ENCODE results near the gene AKAP8L. TPM values are rescaled to one million over a fixed set of nuclear protein-coding genes. Genes with fewer than 3 reads are reported as not detected.
"Not testable (repeated sequence)": the region's sequence is repeated elsewhere in the genome, so short reads cannot be mapped to it uniquely, and the experiment has no call there.

AKAP8L gene
- total and polyA plus RNA-seq, 9 donors = 52.8 to 84.5 (median 70.1) TPM

GRCh38 chr19:15371786-15372380, 46.9 kb downstream of the AKAP8L start:
- H3K4me1 ChIP-seq (ENCODE audit: control insufficient read depth, insufficient read depth, low read length) = peaks cover 11% of the 10 kb centered on the region
- H3K27ac ChIP-seq (ENCODE audit: low read length) = no peak overlapping the region
- H3K36me3 ChIP-seq (ENCODE audit: control insufficient read depth, insufficient read depth, low read length) = peaks cover 76% of the 10 kb centered on the region
- DNase-seq = no peak
- no peaks in the 10 kb centered on the region for H3K27me3 ChIP-seq (ENCODE audit: control insufficient read depth, insufficient read depth, low read length)
- 86% methylated on average over 17 of the region's 17 CpGs for WGBS (ENCODE audit: insufficient coverage)
- no peaks in the 10 kb centered on the region for H3K9me3 ChIP-seq (replicated peaks; ENCODE audit: control insufficient read depth, low read depth, low read length)
- no peak overlapping the region for H3K4me3 ChIP-seq (ENCODE audit: low read length)

GRCh38 chr19:15371119-15371518, 47.7 kb downstream of the AKAP8L start:
- Histone ChIP-seq H3K4me1 (ENCODE audit: control insufficient read depth, insufficient read depth, low read length) (peaks cover 8% of the 10 kb centered on the region), H3K27ac (ENCODE audit: low read length) (no peak overlapping the region), H3K27me3 (ENCODE audit: control insufficient read depth, insufficient read depth, low read length) (no peaks in the 10 kb centered on the region), H3K36me3 (ENCODE audit: control insufficient read depth, insufficient read depth, low read length) (peaks cover 76% of the 10 kb centered on the region), H3K9me3 (replicated peaks; ENCODE audit: control insufficient read depth, low read depth, low read length) (no peaks in the 10 kb centered on the region), H3K4me3 (ENCODE audit: low read length) (no peak overlapping the region)
- WGBS (ENCODE audit: insufficient coverage) = 98% methylated on average over 6 of the region's 7 CpGs
- no peak for DNase-seq

- Histone ChIP-seq H3K36me3 (ENCODE audit: control insufficient read depth, insufficient read depth, low read length) (peaks cover 83% of the 10 kb centered on the region), H3K27me3 (ENCODE audit: control insufficient read depth, insufficient read depth, low read length) (no peaks in the 10 kb centered on the region), H3K9me3 (replicated peaks; ENCODE audit: control insufficient read depth, low read depth, low read length) (no peaks in the 10 kb centered on the region), H3K27ac (ENCODE audit: low read length) (no peak overlapping the region), H3K4me3 (ENCODE audit: low read length) (no peak overlapping the region), H3K4me1 (ENCODE audit: control insufficient read depth, insufficient read depth, low read length) (peaks cover 3% of the 10 kb centered on the region)
- WGBS (ENCODE audit: insufficient coverage) = 93% methylated on average over 7 of the region's 9 CpGs
- no peak for DNase-seq
Observed at GRCh38 chr19:15369594-15369891, 49.2 kb downstream of the AKAP8L start.

- H3K9me3 ChIP-seq (replicated peaks; ENCODE audit: control insufficient read depth, low read depth, low read length) = no peaks in the 10 kb centered on the region
- DNase-seq = no peak
- no peak overlapping the region for H3K4me3 ChIP-seq (ENCODE audit: low read length)
- WGBS (ENCODE audit: insufficient coverage) = 91% methylated on average over 33 of the region's 35 CpGs
- no peaks in the 10 kb centered on the region for H3K4me1 ChIP-seq (ENCODE audit: control insufficient read depth, insufficient read depth, low read length)
- peaks cover 81% of the 10 kb centered on the region for H3K36me3 ChIP-seq (ENCODE audit: control insufficient read depth, insufficient read depth, low read length)
- no peaks in the 10 kb centered on the region for H3K27me3 ChIP-seq (ENCODE audit: control insufficient read depth, insufficient read depth, low read length)
- no peak overlapping the region for H3K27ac ChIP-seq (ENCODE audit: low read length)
Observed at GRCh38 chr19:15368798-15369593, 49.8 kb downstream of the AKAP8L start.

- no peak for DNase-seq
- Histone ChIP-seq H3K4me1 (ENCODE audit: control insufficient read depth, insufficient read depth, low read length) (no peaks in the 10 kb centered on the region), H3K27me3 (ENCODE audit: control insufficient read depth, insufficient read depth, low read length) (no peaks in the 10 kb centered on the region), H3K36me3 (ENCODE audit: control insufficient read depth, insufficient read depth, low read length) (peaks cover 74% of the 10 kb centered on the region), H3K9me3 (replicated peaks; ENCODE audit: control insufficient read depth, low read depth, low read length) (no peaks in the 10 kb centered on the region), H3K4me3 (ENCODE audit: low read length) (no peak overlapping the region), H3K27ac (ENCODE audit: low read length) (no peak overlapping the region)
- WGBS (ENCODE audit: insufficient coverage) = 89% methylated on average over 24 of the region's 24 CpGs
Observed at GRCh38 chr19:15368051-15368632, 50.6 kb downstream of the AKAP8L start.

- Histone ChIP-seq H3K27me3 (ENCODE audit: control insufficient read depth, insufficient read depth, low read length) (no peaks in the 10 kb centered on the region), H3K36me3 (ENCODE audit: control insufficient read depth, insufficient read depth, low read length) (peaks cover 67% of the 10 kb centered on the region), H3K4me1 (ENCODE audit: control insufficient read depth, insufficient read depth, low read length) (no peaks in the 10 kb centered on the region), H3K4me3 (ENCODE audit: low read length) (no peak overlapping the region), H3K9me3 (replicated peaks; ENCODE audit: control insufficient read depth, low read depth, low read length) (no peaks in the 10 kb centered on the region), H3K27ac (ENCODE audit: low read length) (no peak overlapping the region)
- DNase-seq = no peak
- WGBS (ENCODE audit: insufficient coverage) = 100% methylated on average over 2 of the region's 3 CpGs
Observed at GRCh38 chr19:15367439-15367838, 51.3 kb downstream of the AKAP8L start.

GRCh38 chr19:15365264-15365663, 53.5 kb downstream of the AKAP8L start:
- H3K4me3 ChIP-seq (ENCODE audit: low read length) = no peak overlapping the region
- H3K27ac ChIP-seq (ENCODE audit: low read length) = no peak overlapping the region
- WGBS (ENCODE audit: insufficient coverage) = 75% methylated on average over 6 of the region's 6 CpGs
- H3K4me1 ChIP-seq (ENCODE audit: control insufficient read depth, insufficient read depth, low read length) = no peaks in the 10 kb centered on the region
- H3K9me3 ChIP-seq (replicated peaks; ENCODE audit: control insufficient read depth, low read depth, low read length) = no peaks in the 10 kb centered on the region
- no peaks in the 10 kb centered on the region for H3K27me3 ChIP-seq (ENCODE audit: control insufficient read depth, insufficient read depth, low read length)
- no peak for DNase-seq
- peaks cover 62% of the 10 kb centered on the region for H3K36me3 ChIP-seq (ENCODE audit: control insufficient read depth, insufficient read depth, low read length)

GRCh38 chr19:15363791-15364190, 55.0 kb downstream of the AKAP8L start:
- no CpG with 5 or more reads among the region's 3 CpGs for WGBS (ENCODE audit: insufficient coverage)
- H3K9me3 ChIP-seq (replicated peaks; ENCODE audit: control insufficient read depth, low read depth, low read length); H3K4me1 ChIP-seq (ENCODE audit: control insufficient read depth, insufficient read depth, low read length); H3K4me3 ChIP-seq (ENCODE audit: low read length); H3K27ac ChIP-seq (ENCODE audit: low read length); H3K27me3 ChIP-seq (ENCODE audit: control insufficient read depth, insufficient read depth, low read length): not testable (repeated sequence)
- DNase-seq = peak; percentile 49
- H3K36me3 ChIP-seq (ENCODE audit: control insufficient read depth, insufficient read depth, low read length) = peaks cover 59% of the 10 kb centered on the region

GRCh38 chr19:15363048-15363447, 55.7 kb downstream of the AKAP8L start:
- peaks cover 59% of the 10 kb centered on the region for H3K36me3 ChIP-seq (ENCODE audit: control insufficient read depth, insufficient read depth, low read length)
- not testable (repeated sequence) for H3K27ac ChIP-seq (ENCODE audit: low read length); DNase-seq; H3K27me3 ChIP-seq (ENCODE audit: control insufficient read depth, insufficient read depth, low read length); H3K9me3 ChIP-seq (replicated peaks; ENCODE audit: control insufficient read depth, low read depth, low read length); H3K4me3 ChIP-seq (ENCODE audit: low read length); H3K4me1 ChIP-seq (ENCODE audit: control insufficient read depth, insufficient read depth, low read length)
- WGBS (ENCODE audit: insufficient coverage) = 94% methylated on average over 7 of the region's 30 CpGs

- H3K4me1 ChIP-seq (ENCODE audit: control insufficient read depth, insufficient read depth, low read length); H3K9me3 ChIP-seq (replicated peaks; ENCODE audit: control insufficient read depth, low read depth, low read length); DNase-seq; H3K4me3 ChIP-seq (ENCODE audit: low read length); H3K27me3 ChIP-seq (ENCODE audit: control insufficient read depth, insufficient read depth, low read length); H3K27ac ChIP-seq (ENCODE audit: low read length): not testable (repeated sequence)
- 89% methylated on average over 1 of the region's 4 CpGs for WGBS (ENCODE audit: insufficient coverage)
- peaks cover 59% of the 10 kb centered on the region for H3K36me3 ChIP-seq (ENCODE audit: control insufficient read depth, insufficient read depth, low read length)
Observed at GRCh38 chr19:15360015-15360414, 58.8 kb downstream of the AKAP8L start.

Data from muscle of leg (tissue), 11 donors.